Vagina (tissue), 2 donors: Measurements from ENCODE around the gene IL7R. TPM values are rescaled to one million over a fixed set of nuclear protein-coding genes. Genes with fewer than 3 reads are reported as not detected.
"Not testable (repeated sequence)": the region's sequence is repeated elsewhere in the genome, so short reads cannot be mapped to it uniquely, and the experiment has no call there.

Experiments
- DNase-seq, 2 donors: peaks; one replicate each; pipeline ENCODE4 v3.0.0-alpha.2; 2017; ENCODE audit errors: extremely low spot score in 2 of 2
- H3K27ac ChIP-seq: fragments of 200-600 bp; sonication (generic); one replicate; pipeline ENCODE4 v1.5.1; 2019
- H3K27me3 ChIP-seq: fragments of 200-600 bp; sonication (generic); one replicate; pipeline ENCODE4 v1.5.1; 2019
- H3K36me3 ChIP-seq, 2 donors: fragments of 200-600 bp; sonication (generic); one replicate each; pipeline ENCODE4 v1.5.1; 2017 to 2019
- H3K4me1 ChIP-seq: fragments of 200-600 bp; sonication (generic); one replicate; pipeline ENCODE4 v1.5.1; 2019
- H3K4me3 ChIP-seq, 2 donors: fragments of 200-600 bp; sonication (generic); 1 replicate in 1 of 2; 2 replicates in 1 of 2; pipeline ENCODE4 v1.5.1; 2016 to 2019
- H3K9me3 ChIP-seq: fragments of 200-600 bp; sonication (generic); one replicate; pipeline ENCODE4 v1.5.1; 2019
- POLR2A ChIP-seq, 2 donors: fragments of 450-650 bp; IDR thresholded peaks; one replicate each; pipeline ENCODE4 v1.6.1; 2017; ENCODE audit warnings: antibody characterized with exemption in 2 of 2, mild to moderate bottlenecking in 2 of 2, moderate library complexity in 2 of 2
- POLR2AphosphoS5 ChIP-seq, 2 donors: sonication (generic); formaldehyde crosslinking; IDR thresholded peaks; one replicate each; pipeline ENCODE4 v1.9.0; 2017; ENCODE audit warnings: antibody characterized with exemption in 2 of 2, mild to moderate bottlenecking in 2 of 2, low read depth in 1 of 2; ENCODE audit not compliant: insufficient read depth in 1 of 2
- intact Hi-C: fragments of 100-400 bp; cut with DNase I; formaldehyde crosslinking; loops from one replicate; pipeline ENCODE4 v1.15.1; 2023
- total RNA-seq: library from RNA; depleted of rRNA; stranded (reverse); fragments of >200 nt; gene quantifications from one replicate; pipeline ENCODE4 v1.2.3, GENCODE V29; 2016
- TF ChIP-seq, protein P1 (sequence below), 3 experiments: fragments of 450-650 bp in 2 of 3; fragments of 200-600 bp in 1 of 3; sonication (generic) in 1 of 3; IDR thresholded peaks; one replicate each; pipeline ENCODE4 v1.5.1; 2017 to 2019; ENCODE audit warnings: antibody characterized with exemption in 3 of 3, mild to moderate bottlenecking in 2 of 3, moderate library complexity in 2 of 3

The IL7R gene
- total RNA-seq, 1 donor from 2014 or later: 69.7 TPM

GRCh38 chr5:35855187-35855586 is 1.5 kb upstream of the IL7R start:
- no peak for TF ChIP-seq POLR2AphosphoS5 (IDR thresholded peaks at IDR 0.05; ENCODE audit: insufficient read depth in 1 of 2, low read depth in 1 of 2)
- no peaks in the 10 kb centered on the region for H3K9me3 ChIP-seq
- no peak overlapping the region for H3K4me3 ChIP-seq
- DNase-seq: no peak
- no peaks in the 10 kb centered on the region for H3K36me3 ChIP-seq
- peaks cover 35% of the 10 kb centered on the region for H3K4me1 ChIP-seq
- no peaks in the 10 kb centered on the region for H3K27me3 ChIP-seq
- intact Hi-C loops: no loop called here
- H3K27ac ChIP-seq: peak overlapping the region; percentile 20

GRCh38 chr5:35856186-35856764 is 416 bp upstream of the IL7R start:
- peaks cover 33% of the 10 kb centered on the region for H3K4me1 ChIP-seq
- H3K27me3 ChIP-seq, DNase-seq, H3K9me3 ChIP-seq, intact Hi-C loops, H3K4me3 ChIP-seq, H3K36me3 ChIP-seq: not testable (repeated sequence)
- peak overlapping the region; percentile 20 for H3K27ac ChIP-seq

GRCh38 chr5:35857606-35858205 is 1.0 kb downstream of the IL7R start:
- no peak overlapping the region for H3K27ac ChIP-seq
- H3K36me3 ChIP-seq: no peaks in the 10 kb centered on the region
- H3K4me1 ChIP-seq: peaks cover 19% of the 10 kb centered on the region
- no peaks in the 10 kb centered on the region for H3K27me3 ChIP-seq
- no peaks in the 10 kb centered on the region for H3K9me3 ChIP-seq
- intact Hi-C loops: no loop called here
- DNase-seq: no peak
- no peak for TF ChIP-seq POLR2AphosphoS5 (IDR thresholded peaks at IDR 0.05; ENCODE audit: insufficient read depth in 1 of 2, low read depth in 1 of 2)
- TF ChIP-seq POLR2A (IDR thresholded peaks at IDR 0.05): no peak
- TF ChIP-seq, protein P1, sequence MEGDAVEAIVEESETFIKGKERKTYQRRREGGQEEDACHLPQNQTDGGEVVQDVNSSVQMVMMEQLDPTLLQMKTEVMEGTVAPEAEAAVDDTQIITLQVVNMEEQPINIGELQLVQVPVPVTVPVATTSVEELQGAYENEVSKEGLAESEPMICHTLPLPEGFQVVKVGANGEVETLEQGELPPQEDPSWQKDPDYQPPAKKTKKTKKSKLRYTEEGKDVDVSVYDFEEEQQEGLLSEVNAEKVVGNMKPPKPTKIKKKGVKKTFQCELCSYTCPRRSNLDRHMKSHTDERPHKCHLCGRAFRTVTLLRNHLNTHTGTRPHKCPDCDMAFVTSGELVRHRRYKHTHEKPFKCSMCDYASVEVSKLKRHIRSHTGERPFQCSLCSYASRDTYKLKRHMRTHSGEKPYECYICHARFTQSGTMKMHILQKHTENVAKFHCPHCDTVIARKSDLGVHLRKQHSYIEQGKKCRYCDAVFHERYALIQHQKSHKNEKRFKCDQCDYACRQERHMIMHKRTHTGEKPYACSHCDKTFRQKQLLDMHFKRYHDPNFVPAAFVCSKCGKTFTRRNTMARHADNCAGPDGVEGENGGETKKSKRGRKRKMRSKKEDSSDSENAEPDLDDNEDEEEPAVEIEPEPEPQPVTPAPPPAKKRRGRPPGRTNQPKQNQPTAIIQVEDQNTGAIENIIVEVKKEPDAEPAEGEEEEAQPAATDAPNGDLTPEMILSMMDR (IDR thresholded peaks at IDR 0.05): no peak
- peak overlapping the region in 1 of 2 donors; percentile 16 for H3K4me3 ChIP-seq

- no peaks in the 10 kb centered on the region for H3K9me3 ChIP-seq
- peak overlapping the region in 1 of 2 donors; percentile 16 for H3K4me3 ChIP-seq
- peaks cover 7% of the 10 kb centered on the region for H3K4me1 ChIP-seq
- no peaks in the 10 kb centered on the region for H3K36me3 ChIP-seq
- no peak for DNase-seq
- no peak overlapping the region for H3K27ac ChIP-seq
- no peaks in the 10 kb centered on the region for H3K27me3 ChIP-seq
- intact Hi-C loops: no loop called here
- TF ChIP-seq POLR2AphosphoS5 (IDR thresholded peaks at IDR 0.05; ENCODE audit: insufficient read depth in 1 of 2, low read depth in 1 of 2): no peak
- TF ChIP-seq POLR2A (IDR thresholded peaks at IDR 0.05): no peak
- TF ChIP-seq, protein P1 (IDR thresholded peaks at IDR 0.05): no peak
These were observed 2.5 kb downstream of the IL7R start for GRCh38 chr5:35859101-35859661.

DNA sequence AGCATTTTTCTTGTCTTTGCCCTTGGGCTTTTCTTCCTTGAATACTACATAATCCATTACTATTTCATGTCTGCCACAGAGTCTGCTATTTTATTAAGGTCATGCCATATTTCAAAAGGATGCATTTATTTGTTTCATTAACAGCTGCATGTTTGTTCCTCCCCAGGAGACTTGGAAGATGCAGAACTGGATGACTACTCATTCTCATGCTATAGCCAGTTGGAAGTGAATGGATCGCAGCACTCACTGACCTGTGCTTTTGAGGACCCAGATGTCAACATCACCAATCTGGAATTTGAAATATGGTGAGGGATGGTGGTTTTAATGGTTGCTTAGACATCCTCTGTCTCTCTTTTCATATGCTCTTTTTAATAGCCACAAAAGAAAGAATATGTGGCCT is 4.0 kb downstream of the IL7R start:
- Histone ChIP-seq H3K9me3 (no peaks in the 10 kb centered on the region), H3K27me3 (no peaks in the 10 kb centered on the region), H3K27ac (no peak overlapping the region), H3K4me3 (peak overlapping the region in 1 of 2 donors; percentile 16), H3K4me1 (no peaks in the 10 kb centered on the region), H3K36me3 (no peaks in the 10 kb centered on the region)
- TF ChIP-seq POLR2A (IDR thresholded peaks at IDR 0.05): no peak
- no peak for TF ChIP-seq POLR2AphosphoS5 (IDR thresholded peaks at IDR 0.05; ENCODE audit: insufficient read depth in 1 of 2, low read depth in 1 of 2)
- TF ChIP-seq, protein P1 (IDR thresholded peaks at IDR 0.05): no peak
- intact Hi-C loops: no loop called here
- DNase-seq: no peak

GRCh38 chr5:35861718-35862117 is 5.0 kb downstream of the IL7R start:
- no peaks in the 10 kb centered on the region for H3K27me3 ChIP-seq
- TF ChIP-seq POLR2AphosphoS5 (IDR thresholded peaks at IDR 0.05; ENCODE audit: insufficient read depth in 1 of 2, low read depth in 1 of 2) (no peak), POLR2A (IDR thresholded peaks at IDR 0.05) (no peak)
- TF ChIP-seq, protein P1 (IDR thresholded peaks at IDR 0.05): no peak
- intact Hi-C loops: no loop called here

More at GRCh38 chr5:35861718-35862117, 5.0 kb downstream of the IL7R start:
- Histone ChIP-seq H3K27ac (no peak overlapping the region), H3K4me1 (no peaks in the 10 kb centered on the region), H3K4me3 (no peak overlapping the region), H3K9me3 (no peaks in the 10 kb centered on the region), H3K36me3 (no peaks in the 10 kb centered on the region)
- no peak for DNase-seq
